ENCODE measurements around the gene CFAP57. TPM values are rescaled to one million over a fixed set of nuclear protein-coding genes. Genes with fewer than 3 reads are reported as not detected.
A peak's percentile ranks its signal among the peaks of the same experiment; 100 is the strongest.

CFAP57 gene
- total and polyA plus RNA-seq, 2 of the 4 experiments (the other 2 are of a cell fraction) = 0.29 to 0.36 TPM

DNA sequence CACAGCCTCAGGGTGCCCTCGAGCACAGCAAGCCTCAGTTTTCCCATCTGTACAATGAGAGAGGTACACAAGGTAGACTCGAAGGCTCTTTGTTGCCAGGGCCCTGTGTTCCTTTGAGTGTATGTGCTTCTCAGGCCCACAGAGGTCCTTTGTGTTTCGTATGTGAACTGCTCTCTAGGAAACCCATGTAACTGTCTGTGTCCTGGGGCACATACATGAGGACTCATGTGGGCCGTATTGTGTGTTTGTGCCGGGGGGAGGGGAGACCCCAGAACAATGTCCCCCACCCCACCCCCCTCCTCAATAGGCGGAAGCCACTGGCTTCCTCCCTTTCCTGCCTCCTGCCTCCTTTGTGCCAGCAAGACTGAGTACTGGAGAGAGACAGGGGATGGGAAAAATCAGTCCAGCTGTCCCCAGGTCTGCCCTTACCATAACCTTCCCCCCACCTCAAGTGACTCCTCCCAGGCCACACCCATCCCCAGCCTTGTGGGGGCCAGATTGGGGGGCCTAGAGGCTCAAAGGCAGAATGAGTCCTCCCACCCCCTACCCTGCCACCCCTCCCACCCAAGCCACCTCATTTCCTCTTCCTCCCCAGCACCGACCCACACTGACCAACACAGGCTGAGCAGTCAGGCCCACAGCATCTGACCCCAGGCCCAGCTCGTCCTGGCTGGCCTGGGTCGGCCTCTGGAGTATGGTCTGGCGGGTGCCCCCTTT lies 128.4 kb downstream of the CFAP57 start, which contains the start of gene TIE1:
TIE1 (plus strand) TSS at position 605 of the 717 bp plus-strand sequence; CDS start at position 695, 90 bp downstream.
- no TSS peak for BruUV-seq (replicated peaks)
- ATAC-seq (ENCODE audit: low read depth) = no peak
- Histone ChIP-seq H3K9me1 (ENCODE audit: insufficient read depth, low read length) (no peaks in the 10 kb centered on the region), H3K4me3 (ENCODE audit: insufficient read depth, low read depth, low read length) (no peak within 1 kb of the TSS), H3K18ac (ENCODE audit: low read depth, low read length) (no peak within 1 kb of the TSS), H3K14ac (replicated peaks; ENCODE audit: low read depth, low read length) (no peak within 1 kb of the TSS), H2BK120ac (ENCODE audit: low read depth, low read length) (no peak within 1 kb of the TSS), H3K9me3 (ENCODE audit: control insufficient read depth, insufficient read depth, low read length) (no peaks in the 10 kb centered on the region), H4K20me1 (ENCODE audit: insufficient read depth, low read length) (no peaks in the 10 kb centered on the region), H3K23ac (ENCODE audit: low read depth, low read length) (no peak within 1 kb of the TSS), H3K27ac (ENCODE audit: insufficient read depth, low read length) (no peak within 1 kb of the TSS), H2BK5ac (ENCODE audit: low read depth, low read length, poor library complexity, severe bottlenecking) (no peak within 1 kb of the TSS), H4K8ac (ENCODE audit: low read depth in 2 of 2, low read length in 2 of 2) (no peak within 1 kb of the TSS), H3K4me1 (ENCODE audit: control insufficient read depth, insufficient read depth, low read length) (peaks cover 6% of the 10 kb centered on the region; the same call in 1 of the 2 replicates), H3K56ac (ENCODE audit: extremely low read depth, insufficient read depth, low read length) (no peak within 1 kb of the TSS), H3K9ac (ENCODE audit: low read depth, low read length) (no peak within 1 kb of the TSS), H3K79me1 (ENCODE audit: low read depth in 1 of 2, low read length in 2 of 2) (no peaks in the 10 kb centered on the region), H2BK15ac (ENCODE audit: low read depth, low read length) (no peak within 1 kb of the TSS), H4K91ac (ENCODE audit: insufficient read depth, low read depth, low read length) (no peak within 1 kb of the TSS), H2BK20ac (ENCODE audit: low read depth, low read length) (no peak within 1 kb of the TSS), H3K4me2 (ENCODE audit: low read depth, low read length) (no peak within 1 kb of the TSS), H3K36me3 (ENCODE audit: control insufficient read depth, insufficient read depth, low read length) (no peaks in the 10 kb centered on the region), H2AK5ac (ENCODE audit: low read depth, low read length) (no peak within 1 kb of the TSS), H2AK9ac (replicated peaks; ENCODE audit: low read depth, low read length, poor library complexity) (no peak within 1 kb of the TSS), H3K4ac (ENCODE audit: low read depth, low read length) (no peak within 1 kb of the TSS), H2AFZ (replicated peaks; ENCODE audit: low read length, poor library complexity) (peak within 1 kb of the TSS; percentile 52), H3K27me3 (ENCODE audit: control insufficient read depth, insufficient read depth, low read length) (peaks cover 2% of the 10 kb centered on the region; the same call in 1 of the 2 replicates), H4K5ac (ENCODE audit: low read depth, low read length) (no peak within 1 kb of the TSS)
- in situ Hi-C loops (cut with MboI; ENCODE audit: low sequenced_read_pairs) (no loop called here), intact Hi-C loops (cut with micrococcal nuclease) (no loop called here), dilution Hi-C loops (cut with HindIII; ENCODE audit: low sequenced_read_pairs, unreplicated experiment) (no loop called here)
- WGBS, 2 experiments (ENCODE audit: extremely low coverage in 2 of 2, insufficient read length in 1 of 2) = 86% methylated on average over 1 of the region's 10 CpGs; no CpG with 5 or more reads in 1 of the 2 experiments
- ChIA-PET POLR2A (ENCODE audit: unreplicated experiment) (no interaction called here), CTCF (no interaction called here)
- no peak for DNase-seq
- TF ChIP-seq BHLHE40 (IDR thresholded peaks at IDR 0.05; ENCODE audit: low read depth, low read length) (no peak), MAZ (IDR thresholded peaks at IDR 0.05; ENCODE audit: borderline replicate concordance, low read depth, low read length) (no peak), RCOR1 (IDR thresholded peaks at IDR 0.05; ENCODE audit: insufficient replicate concordance, low read length) (no peak), CEBPB (IDR thresholded peaks at IDR 0.05; ENCODE audit: low read depth, low read length) (no peak), SMC3 (IDR thresholded peaks at IDR 0.05; ENCODE audit: low read depth, low read length) (no peak), POLR2A (IDR thresholded peaks at IDR 0.05; ENCODE audit: low read depth, low read length) (no peak), NFE2L2 (IDR thresholded peaks at IDR 0.05; ENCODE audit: low read depth, low read length) (no peak), CHD1 (IDR thresholded peaks at IDR 0.05; ENCODE audit: low read depth, low read length) (no peak), MXI1 (IDR thresholded peaks at IDR 0.05; ENCODE audit: borderline replicate concordance, low read depth, low read length) (no peak), USF2 (IDR thresholded peaks at IDR 0.05; ENCODE audit: low read depth, low read length) (no peak), RAD21 (IDR thresholded peaks at IDR 0.05; ENCODE audit: low read length) (no peak), FOS (IDR thresholded peaks at IDR 0.05; ENCODE audit: low read depth, low read length) (no peak), MAFK (IDR thresholded peaks at IDR 0.05; ENCODE audit: low read depth, low read length) (no peak), RFX5 (IDR thresholded peaks at IDR 0.05; ENCODE audit: low read depth, low read length) (no peak)
- TF ChIP-seq, protein P1, sequence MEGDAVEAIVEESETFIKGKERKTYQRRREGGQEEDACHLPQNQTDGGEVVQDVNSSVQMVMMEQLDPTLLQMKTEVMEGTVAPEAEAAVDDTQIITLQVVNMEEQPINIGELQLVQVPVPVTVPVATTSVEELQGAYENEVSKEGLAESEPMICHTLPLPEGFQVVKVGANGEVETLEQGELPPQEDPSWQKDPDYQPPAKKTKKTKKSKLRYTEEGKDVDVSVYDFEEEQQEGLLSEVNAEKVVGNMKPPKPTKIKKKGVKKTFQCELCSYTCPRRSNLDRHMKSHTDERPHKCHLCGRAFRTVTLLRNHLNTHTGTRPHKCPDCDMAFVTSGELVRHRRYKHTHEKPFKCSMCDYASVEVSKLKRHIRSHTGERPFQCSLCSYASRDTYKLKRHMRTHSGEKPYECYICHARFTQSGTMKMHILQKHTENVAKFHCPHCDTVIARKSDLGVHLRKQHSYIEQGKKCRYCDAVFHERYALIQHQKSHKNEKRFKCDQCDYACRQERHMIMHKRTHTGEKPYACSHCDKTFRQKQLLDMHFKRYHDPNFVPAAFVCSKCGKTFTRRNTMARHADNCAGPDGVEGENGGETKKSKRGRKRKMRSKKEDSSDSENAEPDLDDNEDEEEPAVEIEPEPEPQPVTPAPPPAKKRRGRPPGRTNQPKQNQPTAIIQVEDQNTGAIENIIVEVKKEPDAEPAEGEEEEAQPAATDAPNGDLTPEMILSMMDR (conservative IDR thresholded peaks at IDR 0.05; ENCODE audit: low read depth, low read length) = no peak
- TF ChIP-seq, protein P2, sequence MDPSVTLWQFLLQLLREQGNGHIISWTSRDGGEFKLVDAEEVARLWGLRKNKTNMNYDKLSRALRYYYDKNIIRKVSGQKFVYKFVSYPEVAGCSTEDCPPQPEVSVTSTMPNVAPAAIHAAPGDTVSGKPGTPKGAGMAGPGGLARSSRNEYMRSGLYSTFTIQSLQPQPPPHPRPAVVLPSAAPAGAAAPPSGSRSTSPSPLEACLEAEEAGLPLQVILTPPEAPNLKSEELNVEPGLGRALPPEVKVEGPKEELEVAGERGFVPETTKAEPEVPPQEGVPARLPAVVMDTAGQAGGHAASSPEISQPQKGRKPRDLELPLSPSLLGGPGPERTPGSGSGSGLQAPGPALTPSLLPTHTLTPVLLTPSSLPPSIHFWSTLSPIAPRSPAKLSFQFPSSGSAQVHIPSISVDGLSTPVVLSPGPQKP (IDR thresholded peaks at IDR 0.05; ENCODE audit: borderline replicate concordance, low read depth, low read length) = no peak

Measured in IMR-90 (cell line).